Measurements from ENCODE around the gene PPFIA1. TPM values are rescaled to one million over a fixed set of nuclear protein-coding genes. Genes with fewer than 3 reads are reported as not detected.

Gene PPFIA1
- total and polyA plus RNA-seq, 2 of the 13 experiments (the other 11 are each of a cell fraction or from before 2014, with no cell fraction given): 29.9 to 45.2 TPM

DNA sequence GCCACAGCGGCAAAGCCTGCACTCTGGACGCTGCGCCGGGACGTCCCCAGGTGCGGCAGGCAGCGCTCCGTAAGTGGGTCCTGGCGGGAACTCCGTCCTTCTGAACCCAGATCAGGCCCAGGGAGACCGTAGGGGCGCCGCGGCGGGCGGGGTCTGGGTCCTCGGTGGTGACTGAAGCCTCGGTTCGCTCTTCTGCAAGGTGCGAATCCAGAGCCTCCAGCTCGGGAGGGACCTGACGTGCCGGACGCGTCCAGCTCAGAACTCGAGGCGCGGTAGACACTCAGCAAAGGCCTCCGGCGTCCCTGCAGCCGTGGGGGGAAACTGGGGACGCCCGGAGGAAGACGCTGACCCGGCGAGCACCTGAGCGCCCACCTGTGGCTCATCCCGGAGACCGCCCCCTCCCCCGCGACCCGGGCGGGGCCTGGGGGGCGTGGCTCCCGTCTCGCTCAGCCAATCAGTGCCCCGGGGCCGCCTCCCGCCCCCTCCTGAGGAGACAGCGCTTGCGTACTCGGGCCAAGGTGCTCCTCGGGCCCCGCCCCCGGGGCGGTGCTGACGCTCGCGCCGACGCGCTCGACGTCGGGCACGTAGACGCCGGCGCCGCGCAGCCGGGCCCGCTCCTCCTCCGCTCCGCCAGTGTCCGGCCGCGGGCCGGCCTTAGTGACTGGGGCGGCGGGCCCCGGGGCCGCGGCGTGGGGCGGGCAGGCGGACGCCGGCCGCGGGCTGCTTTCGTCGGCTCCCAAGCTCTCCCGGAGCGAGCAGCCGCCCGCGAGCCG lies at the start of gene PPFIA1 (continued):
- TF ChIP-seq, protein P1, sequence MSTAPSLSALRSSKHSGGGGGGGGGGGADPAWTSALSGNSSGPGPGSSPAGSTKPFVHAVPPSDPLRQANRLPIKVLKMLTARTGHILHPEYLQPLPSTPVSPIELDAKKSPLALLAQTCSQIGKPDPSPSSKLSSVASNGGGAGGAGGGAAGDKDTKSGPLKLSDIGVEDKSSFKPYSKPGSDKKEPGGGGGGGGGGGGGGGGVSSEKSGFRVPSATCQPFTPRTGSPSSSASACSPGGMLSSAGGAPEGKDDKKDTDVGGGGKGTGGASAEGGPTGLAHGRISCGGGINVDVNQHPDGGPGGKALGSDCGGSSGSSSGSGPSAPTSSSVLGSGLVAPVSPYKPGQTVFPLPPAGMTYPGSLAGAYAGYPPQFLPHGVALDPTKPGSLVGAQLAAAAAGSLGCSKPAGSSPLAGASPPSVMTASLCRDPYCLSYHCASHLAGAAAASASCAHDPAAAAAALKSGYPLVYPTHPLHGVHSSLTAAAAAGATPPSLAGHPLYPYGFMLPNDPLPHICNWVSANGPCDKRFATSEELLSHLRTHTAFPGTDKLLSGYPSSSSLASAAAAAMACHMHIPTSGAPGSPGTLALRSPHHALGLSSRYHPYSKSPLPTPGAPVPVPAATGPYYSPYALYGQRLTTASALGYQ (CRISPR knock-in tag; IDR thresholded peaks at IDR 0.05): 0 out of 2 replicates have a peak, but pooled peaks have one; percentile 26
- TF ChIP-seq, protein P2, sequence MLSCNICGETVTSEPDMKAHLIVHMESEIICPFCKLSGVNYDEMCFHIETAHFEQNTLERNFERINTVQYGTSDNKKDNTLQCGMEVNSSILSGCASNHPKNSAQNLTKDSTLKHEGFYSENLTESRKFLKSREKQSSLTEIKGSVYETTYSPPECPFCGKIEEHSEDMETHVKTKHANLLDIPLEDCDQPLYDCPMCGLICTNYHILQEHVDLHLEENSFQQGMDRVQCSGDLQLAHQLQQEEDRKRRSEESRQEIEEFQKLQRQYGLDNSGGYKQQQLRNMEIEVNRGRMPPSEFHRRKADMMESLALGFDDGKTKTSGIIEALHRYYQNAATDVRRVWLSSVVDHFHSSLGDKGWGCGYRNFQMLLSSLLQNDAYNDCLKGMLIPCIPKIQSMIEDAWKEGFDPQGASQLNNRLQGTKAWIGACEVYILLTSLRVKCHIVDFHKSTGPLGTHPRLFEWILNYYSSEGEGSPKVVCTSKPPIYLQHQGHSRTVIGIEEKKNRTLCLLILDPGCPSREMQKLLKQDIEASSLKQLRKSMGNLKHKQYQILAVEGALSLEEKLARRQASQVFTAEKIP (CRISPR knock-in tag; IDR thresholded peaks at IDR 0.05; ENCODE audit: borderline replicate concordance): no peak
- TF ChIP-seq, protein P3, sequence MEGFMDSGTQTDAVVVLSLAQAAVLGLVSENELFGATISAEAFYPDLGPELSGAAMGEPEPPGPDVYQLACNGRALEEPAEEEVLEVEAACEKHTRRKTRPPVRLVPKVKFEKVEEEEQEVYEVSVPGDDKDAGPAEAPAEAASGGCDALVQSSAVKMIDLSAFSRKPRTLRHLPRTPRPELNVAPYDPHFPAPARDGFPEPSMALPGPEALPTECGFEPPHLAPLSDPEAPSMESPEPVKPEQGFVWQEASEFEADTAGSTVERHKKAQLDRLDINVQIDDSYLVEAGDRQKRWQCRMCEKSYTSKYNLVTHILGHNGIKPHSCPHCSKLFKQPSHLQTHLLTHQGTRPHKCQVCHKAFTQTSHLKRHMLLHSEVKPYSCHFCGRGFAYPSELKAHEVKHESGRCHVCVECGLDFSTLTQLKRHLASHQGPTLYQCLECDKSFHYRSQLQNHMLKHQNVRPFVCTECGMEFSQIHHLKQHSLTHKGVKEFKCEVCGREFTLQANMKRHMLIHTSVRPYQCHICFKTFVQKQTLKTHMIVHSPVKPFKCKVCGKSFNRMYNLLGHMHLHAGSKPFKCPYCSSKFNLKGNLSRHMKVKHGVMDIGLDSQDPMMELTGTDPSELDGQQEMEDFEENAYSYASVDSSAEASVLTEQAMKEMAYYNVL (CRISPR knock-in tag; IDR thresholded peaks at IDR 0.05; ENCODE audit: borderline replicate concordance): peak; percentile 50; the same call in 1 of the 2 replicates
- TF ChIP-seq, protein P4, sequence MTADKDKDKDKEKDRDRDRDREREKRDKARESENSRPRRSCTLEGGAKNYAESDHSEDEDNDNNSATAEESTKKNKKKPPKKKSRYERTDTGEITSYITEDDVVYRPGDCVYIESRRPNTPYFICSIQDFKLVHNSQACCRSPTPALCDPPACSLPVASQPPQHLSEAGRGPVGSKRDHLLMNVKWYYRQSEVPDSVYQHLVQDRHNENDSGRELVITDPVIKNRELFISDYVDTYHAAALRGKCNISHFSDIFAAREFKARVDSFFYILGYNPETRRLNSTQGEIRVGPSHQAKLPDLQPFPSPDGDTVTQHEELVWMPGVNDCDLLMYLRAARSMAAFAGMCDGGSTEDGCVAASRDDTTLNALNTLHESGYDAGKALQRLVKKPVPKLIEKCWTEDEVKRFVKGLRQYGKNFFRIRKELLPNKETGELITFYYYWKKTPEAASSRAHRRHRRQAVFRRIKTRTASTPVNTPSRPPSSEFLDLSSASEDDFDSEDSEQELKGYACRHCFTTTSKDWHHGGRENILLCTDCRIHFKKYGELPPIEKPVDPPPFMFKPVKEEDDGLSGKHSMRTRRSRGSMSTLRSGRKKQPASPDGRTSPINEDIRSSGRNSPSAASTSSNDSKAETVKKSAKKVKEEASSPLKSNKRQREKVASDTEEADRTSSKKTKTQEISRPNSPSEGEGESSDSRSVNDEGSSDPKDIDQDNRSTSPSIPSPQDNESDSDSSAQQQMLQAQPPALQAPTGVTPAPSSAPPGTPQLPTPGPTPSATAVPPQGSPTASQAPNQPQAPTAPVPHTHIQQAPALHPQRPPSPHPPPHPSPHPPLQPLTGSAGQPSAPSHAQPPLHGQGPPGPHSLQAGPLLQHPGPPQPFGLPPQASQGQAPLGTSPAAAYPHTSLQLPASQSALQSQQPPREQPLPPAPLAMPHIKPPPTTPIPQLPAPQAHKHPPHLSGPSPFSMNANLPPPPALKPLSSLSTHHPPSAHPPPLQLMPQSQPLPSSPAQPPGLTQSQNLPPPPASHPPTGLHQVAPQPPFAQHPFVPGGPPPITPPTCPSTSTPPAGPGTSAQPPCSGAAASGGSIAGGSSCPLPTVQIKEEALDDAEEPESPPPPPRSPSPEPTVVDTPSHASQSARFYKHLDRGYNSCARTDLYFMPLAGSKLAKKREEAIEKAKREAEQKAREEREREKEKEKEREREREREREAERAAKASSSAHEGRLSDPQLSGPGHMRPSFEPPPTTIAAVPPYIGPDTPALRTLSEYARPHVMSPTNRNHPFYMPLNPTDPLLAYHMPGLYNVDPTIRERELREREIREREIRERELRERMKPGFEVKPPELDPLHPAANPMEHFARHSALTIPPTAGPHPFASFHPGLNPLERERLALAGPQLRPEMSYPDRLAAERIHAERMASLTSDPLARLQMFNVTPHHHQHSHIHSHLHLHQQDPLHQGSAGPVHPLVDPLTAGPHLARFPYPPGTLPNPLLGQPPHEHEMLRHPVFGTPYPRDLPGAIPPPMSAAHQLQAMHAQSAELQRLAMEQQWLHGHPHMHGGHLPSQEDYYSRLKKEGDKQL (CRISPR knock-in tag; IDR thresholded peaks at IDR 0.05; ENCODE audit: low read depth): no peak
- TF ChIP-seq, protein P5, sequence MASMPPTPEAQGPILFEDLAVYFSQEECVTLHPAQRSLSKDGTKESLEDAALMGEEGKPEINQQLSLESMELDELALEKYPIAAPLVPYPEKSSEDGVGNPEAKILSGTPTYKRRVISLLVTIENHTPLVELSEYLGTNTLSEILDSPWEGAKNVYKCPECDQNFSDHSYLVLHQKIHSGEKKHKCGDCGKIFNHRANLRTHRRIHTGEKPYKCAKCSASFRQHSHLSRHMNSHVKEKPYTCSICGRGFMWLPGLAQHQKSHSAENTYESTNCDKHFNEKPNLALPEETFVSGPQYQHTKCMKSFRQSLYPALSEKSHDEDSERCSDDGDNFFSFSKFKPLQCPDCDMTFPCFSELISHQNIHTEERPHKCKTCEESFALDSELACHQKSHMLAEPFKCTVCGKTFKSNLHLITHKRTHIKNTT (CRISPR knock-in tag; IDR thresholded peaks at IDR 0.05): no peak
- TF ChIP-seq CBFB (CRISPR knock-in tag; IDR thresholded peaks at IDR 0.05): peak; percentile 62
- TF ChIP-seq MBNL3 (CRISPR knock-in tag; conservative IDR thresholded peaks at IDR 0.05): no peak
- TF ChIP-seq SKI (IDR thresholded peaks at IDR 0.05; ENCODE audit: partially characterized antibody): no peak
- TF ChIP-seq, protein P6, sequence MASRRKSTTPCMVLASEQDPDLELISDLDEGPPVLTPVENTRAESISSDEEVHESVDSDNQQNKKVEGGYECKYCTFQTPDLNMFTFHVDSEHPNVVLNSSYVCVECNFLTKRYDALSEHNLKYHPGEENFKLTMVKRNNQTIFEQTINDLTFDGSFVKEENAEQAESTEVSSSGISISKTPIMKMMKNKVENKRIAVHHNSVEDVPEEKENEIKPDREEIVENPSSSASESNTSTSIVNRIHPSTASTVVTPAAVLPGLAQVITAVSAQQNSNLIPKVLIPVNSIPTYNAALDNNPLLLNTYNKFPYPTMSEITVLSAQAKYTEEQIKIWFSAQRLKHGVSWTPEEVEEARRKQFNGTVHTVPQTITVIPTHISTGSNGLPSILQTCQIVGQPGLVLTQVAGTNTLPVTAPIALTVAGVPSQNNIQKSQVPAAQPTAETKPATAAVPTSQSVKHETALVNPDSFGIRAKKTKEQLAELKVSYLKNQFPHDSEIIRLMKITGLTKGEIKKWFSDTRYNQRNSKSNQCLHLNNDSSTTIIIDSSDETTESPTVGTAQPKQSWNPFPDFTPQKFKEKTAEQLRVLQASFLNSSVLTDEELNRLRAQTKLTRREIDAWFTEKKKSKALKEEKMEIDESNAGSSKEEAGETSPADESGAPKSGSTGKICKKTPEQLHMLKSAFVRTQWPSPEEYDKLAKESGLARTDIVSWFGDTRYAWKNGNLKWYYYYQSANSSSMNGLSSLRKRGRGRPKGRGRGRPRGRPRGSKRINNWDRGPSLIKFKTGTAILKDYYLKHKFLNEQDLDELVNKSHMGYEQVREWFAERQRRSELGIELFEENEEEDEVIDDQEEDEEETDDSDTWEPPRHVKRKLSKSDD (CRISPR knock-in tag; IDR thresholded peaks at IDR 0.05; ENCODE audit: low read depth): no peak
- peak; percentile 62; the same call in 1 of the 2 replicates for TF ChIP-seq ZNF772 (CRISPR knock-in tag; IDR thresholded peaks at IDR 0.05)
- 0 out of 2 replicates have a peak, but pooled peaks have one; percentile 65 for TF ChIP-seq ZNF329 (CRISPR knock-in tag; IDR thresholded peaks at IDR 0.05; ENCODE audit: low read depth)
- peak; percentile 37; the same call in 1 of the 2 replicates for TF ChIP-seq ZNF160 (CRISPR knock-in tag; IDR thresholded peaks at IDR 0.05)

Data from HepG2 (cell line).